Right lobe of liver (tissue), 6 donors: ENCODE measurements around the gene CDK5RAP1. TPM values are rescaled to one million over a fixed set of nuclear protein-coding genes. Genes with fewer than 3 reads are reported as not detected.

Experiments
- ATAC-seq, 4 donors: fragments of 200-7000 bp; cut with Tn5 transposase; one replicate each; pipeline ENCODE4 v1.9.1; 2020; ENCODE audit warnings: mild to moderate bottlenecking in 4 of 4, moderate library complexity in 4 of 4
- DNase-seq, 3 donors: peaks; one replicate each; pipeline ENCODE4 v3.0.0-alpha.2; 2020
- H3K27ac ChIP-seq, 3 donors: fragments of 200-600 bp; one replicate each; pipeline ENCODE4 v1.8.0; 2022
- H3K27me3 ChIP-seq, 2 donors: fragments of 200-600 bp; one replicate each; pipeline ENCODE4 v1.8.0; 2022
- H3K36me3 ChIP-seq, 4 donors: fragments of 200-600 bp; sonication (generic) in 1 of 4; one replicate each; pipeline versions ENCODE4 v1.5.1 to v1.8.0; 2017 to 2022; ENCODE audit warnings: control low read depth in 1 of 4
- H3K4me1 ChIP-seq, 4 donors: fragments of 200-600 bp; sonication (generic) in 1 of 4; one replicate each; pipeline versions ENCODE4 v1.5.1 to v1.8.0; 2017 to 2022; ENCODE audit warnings: control low read depth in 1 of 4
- H3K4me3 ChIP-seq, 3 donors: fragments of 200-600 bp; one replicate each; pipeline ENCODE4 v1.8.0; 2022
- H3K9me3 ChIP-seq, 4 donors: fragments of 200-600 bp; sonication (generic) in 1 of 4; one replicate each; pipeline versions ENCODE4 v1.5.1 to v1.8.0; 2017 to 2022; ENCODE audit warnings: control low read depth in 1 of 4
- CTCF ChIP-seq, 4 donors: fragments of 200-600 bp in 3 of 4; fragments of 450-650 bp in 1 of 4; IDR thresholded peaks; one replicate each; pipeline versions ENCODE4 v1.5.1 to v1.8.0; 2016 to 2022; ENCODE audit warnings: antibody characterized with exemption in 4 of 4, mild to moderate bottlenecking in 2 of 4
- POLR2A ChIP-seq: fragments of 450-650 bp; IDR thresholded peaks from one replicate; pipeline ENCODE4 v1.6.1; 2017; ENCODE audit warnings: antibody characterized with exemption, mild to moderate bottlenecking
- WGBS: methylation state at CpG from one replicate; pipeline ENCODE4 v1.1.6; 2018; ENCODE audit warnings: low coverage, low lambda C conversion rate; ENCODE audit not compliant: insufficient coverage; ENCODE audit errors: missing lambda C conversion rate; 5-methylcytosine and 5-hydroxymethylcytosine counted together
- intact Hi-C, 2 donors: fragments of 100-400 bp; cut with DNase I; formaldehyde crosslinking; loops; one replicate each; pipeline versions ENCODE4 v1.11.2 to v1.14.1; 2022
- total RNA-seq, 6 experiments: library from RNA; depleted of rRNA in 2 of 6; stranded (reverse); fragments of >200 nt in 2 of 6; fragmentation: NEBNext Ultra II Directional in 3 of 6; extraction: Animal tissue kit (Norgen Biotek cat#: 25700) in 3 of 6; gene quantifications; one replicate each; pipeline versions ENCODE4 v1.1.0 to v1.2.4, GENCODE V29; 2016 to 2023
- donor health status: DM: no; HTN: yes; CAD: no.
- donor health status: DM: no; HTN: no; CAD: no.
- donor health status: DM: no; HTN: no; CAD: no.
- donor health status: DM: no; HTN: yes; CAD: no.
- donor health status: DM: no; HTN: yes; CAD: no.

CDK5RAP1 gene
- total RNA-seq, 6 experiments from 2014 or later = 10.9 to 21.6 (median 14.0) TPM

DNA sequence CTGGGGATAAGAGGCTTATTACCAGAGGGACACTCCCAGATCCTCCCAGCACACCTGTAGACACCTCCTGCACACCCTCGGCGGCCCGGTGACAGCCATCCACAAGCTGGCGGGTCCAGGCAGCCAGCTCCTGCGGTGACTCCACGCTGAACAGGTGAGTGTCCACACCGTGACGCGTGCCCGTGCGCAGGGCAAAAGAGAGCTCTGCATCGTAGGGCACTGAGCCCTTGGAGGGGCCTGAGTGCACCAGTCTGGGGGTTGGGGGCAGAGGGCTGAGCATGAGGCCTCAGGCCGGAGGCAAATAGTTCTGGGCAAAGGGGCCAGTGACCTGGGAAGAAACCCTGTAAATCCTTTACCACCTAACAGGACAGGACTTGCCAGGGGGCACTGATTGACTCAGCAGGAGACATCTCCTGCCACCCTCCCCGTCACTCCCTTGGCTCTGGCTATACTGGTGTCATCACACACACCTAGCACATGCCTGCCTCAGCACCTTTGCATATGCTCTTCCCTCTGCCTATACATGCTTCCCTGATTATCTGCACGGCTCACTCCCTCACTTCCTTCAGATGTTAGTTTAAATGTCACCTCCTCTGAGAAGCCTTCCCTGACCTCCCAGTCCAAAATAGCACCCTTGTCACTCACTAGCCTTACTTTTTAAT, 8.9 kb upstream of the CDK5RAP1 start:
- H3K36me3 ChIP-seq = no peaks in the 10 kb centered on the region
- H3K4me1 ChIP-seq = no peaks in the 10 kb centered on the region
- H3K27me3 ChIP-seq = no peaks in the 10 kb centered on the region
- DNase-seq (no peak), ATAC-seq (peak in 1 of 4 donors; percentile 25)
- H3K4me3 ChIP-seq = no peak overlapping the region
- WGBS = 92% methylated on average over 4 of the region's 15 CpGs
- no peak for TF ChIP-seq CTCF (IDR thresholded peaks at IDR 0.05)
- no peak for TF ChIP-seq POLR2A
- H3K9me3 ChIP-seq = no peaks in the 10 kb centered on the region
- intact Hi-C loops = no loop called here
- no peak overlapping the region for H3K27ac ChIP-seq

DNA sequence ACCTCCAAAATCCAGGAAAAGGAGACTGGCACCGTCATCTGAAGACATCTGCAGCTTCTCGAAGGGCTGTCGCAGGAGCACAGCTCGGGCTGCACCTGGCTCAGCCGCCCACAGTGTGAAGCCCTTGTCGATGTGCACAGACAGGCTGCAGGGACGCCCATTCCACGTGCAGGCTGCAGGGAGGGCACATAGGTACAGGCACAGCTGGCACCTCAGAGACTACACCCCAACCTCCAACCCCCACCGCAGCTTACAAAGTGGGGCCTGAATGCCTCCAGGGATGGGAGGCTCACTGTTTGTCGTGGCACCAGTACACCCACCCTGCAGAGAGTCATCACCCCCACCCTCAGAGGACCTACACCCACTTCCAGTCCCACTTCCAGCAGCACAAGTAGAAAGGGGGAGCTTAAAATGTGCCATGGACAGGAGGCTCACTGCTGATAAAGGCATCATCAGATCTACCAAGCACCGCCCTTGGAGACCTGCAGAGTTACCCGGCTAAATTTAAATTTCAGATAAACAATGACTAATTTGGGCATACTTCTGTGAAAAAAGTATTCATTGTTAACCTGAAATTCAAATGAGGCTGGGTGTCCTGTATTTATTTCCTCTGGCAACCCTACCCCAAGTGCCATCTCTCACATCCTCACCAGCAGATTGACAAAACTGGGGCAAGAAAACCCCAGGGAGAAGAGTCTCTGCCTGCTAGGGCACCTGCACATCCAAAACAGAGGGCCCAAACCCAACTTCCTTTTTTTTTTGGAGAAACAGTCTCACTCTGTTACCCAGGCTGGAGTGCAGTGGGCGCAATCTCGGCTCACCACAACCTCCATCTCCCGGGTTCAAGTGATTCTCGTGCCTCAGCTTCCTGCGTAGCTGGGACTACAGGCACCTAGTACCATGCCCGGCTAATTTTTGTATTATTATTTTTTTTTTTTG, 7.7 kb upstream of the CDK5RAP1 start:
- intact Hi-C loops = no loop called here
- Histone ChIP-seq H3K27me3 (no peaks in the 10 kb centered on the region), H3K36me3 (no peaks in the 10 kb centered on the region), H3K4me3 (no peak overlapping the region), H3K4me1 (no peaks in the 10 kb centered on the region), H3K27ac (no peak overlapping the region), H3K9me3 (no peaks in the 10 kb centered on the region)
- TF ChIP-seq CTCF (IDR thresholded peaks at IDR 0.05) (no peak), POLR2A (no peak)
- DNase-seq (no peak), ATAC-seq (peak in 1 of 4 donors; percentile 6)
- 64% methylated on average over 6 of the region's 18 CpGs for WGBS

- DNase-seq (no peak), ATAC-seq (no peak)
- no CpG with 5 or more reads among the region's 12 CpGs for WGBS
- H3K27me3 ChIP-seq = no peaks in the 10 kb centered on the region
- H3K9me3 ChIP-seq = no peaks in the 10 kb centered on the region
- no peaks in the 10 kb centered on the region for H3K4me1 ChIP-seq
- H3K27ac ChIP-seq = no peak overlapping the region
- no peaks in the 10 kb centered on the region for H3K36me3 ChIP-seq
- TF ChIP-seq POLR2A (no peak), CTCF (IDR thresholded peaks at IDR 0.05) (no peak)
- H3K4me3 ChIP-seq = no peak overlapping the region
- intact Hi-C loops = no loop called here
Measured at GRCh38 chr20:33408313-33408712, 7.0 kb upstream of the CDK5RAP1 start.

GRCh38 chr20:33407796-33408195, 6.5 kb upstream of the CDK5RAP1 start:
- intact Hi-C loops = no loop called here
- no peak for TF ChIP-seq POLR2A
- TF ChIP-seq CTCF (IDR thresholded peaks at IDR 0.05) = no peak
- H3K4me3 ChIP-seq = no peak overlapping the region
- no peak overlapping the region for H3K27ac ChIP-seq
- 29% methylated on average over 1 of the region's 4 CpGs for WGBS
- H3K9me3 ChIP-seq = no peaks in the 10 kb centered on the region
- H3K36me3 ChIP-seq = no peaks in the 10 kb centered on the region
- no peak for DNase-seq
- no peak for ATAC-seq
- no peaks in the 10 kb centered on the region for H3K27me3 ChIP-seq
- H3K4me1 ChIP-seq = no peaks in the 10 kb centered on the region
